ENCODE results near the gene PRR36.

DNA sequence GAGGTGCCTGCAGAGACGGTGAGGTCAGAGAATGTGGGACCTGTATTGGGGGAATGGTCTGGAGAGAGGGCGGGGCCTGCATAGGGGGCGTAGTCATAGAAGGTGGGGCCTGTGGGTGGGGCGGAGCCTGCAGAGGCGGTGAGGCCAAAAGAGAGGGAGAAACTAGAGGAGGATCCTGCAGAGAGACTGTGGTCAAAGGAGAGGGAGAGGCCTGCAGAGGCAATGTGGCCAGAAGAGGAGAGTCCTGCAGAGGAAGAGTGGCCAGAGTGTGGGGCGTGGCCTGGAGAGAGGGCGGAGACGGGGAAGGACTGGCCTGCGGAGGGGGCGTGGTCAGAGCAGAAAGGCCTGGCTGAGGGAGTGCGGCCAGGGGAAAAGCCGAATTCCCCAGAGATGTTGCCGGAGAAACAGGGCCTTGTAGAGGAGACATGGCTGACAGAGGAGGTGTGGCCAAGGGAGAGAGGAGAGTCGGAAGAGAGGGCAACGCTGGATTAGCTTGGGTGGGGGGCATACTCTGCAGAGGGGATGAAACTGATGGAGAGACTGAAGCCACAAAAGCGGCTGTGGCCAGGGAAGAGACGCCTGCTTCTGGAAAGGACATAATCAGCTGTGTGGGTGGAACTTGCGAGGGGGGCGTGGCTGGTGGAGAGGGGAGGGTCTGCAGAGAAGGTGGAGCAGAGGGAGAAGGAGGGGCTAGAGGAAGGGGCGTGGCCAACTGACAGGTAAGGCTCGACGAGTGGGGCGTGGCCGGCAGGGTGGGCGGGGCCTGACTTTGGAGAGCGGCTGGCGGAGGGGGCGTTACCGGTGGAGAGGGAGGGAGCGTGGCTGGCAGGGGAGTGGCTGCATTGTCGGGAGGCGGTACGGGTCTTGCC, 2.5 kb downstream of the PRR36 start:
- TF ChIP-seq, protein P1, sequence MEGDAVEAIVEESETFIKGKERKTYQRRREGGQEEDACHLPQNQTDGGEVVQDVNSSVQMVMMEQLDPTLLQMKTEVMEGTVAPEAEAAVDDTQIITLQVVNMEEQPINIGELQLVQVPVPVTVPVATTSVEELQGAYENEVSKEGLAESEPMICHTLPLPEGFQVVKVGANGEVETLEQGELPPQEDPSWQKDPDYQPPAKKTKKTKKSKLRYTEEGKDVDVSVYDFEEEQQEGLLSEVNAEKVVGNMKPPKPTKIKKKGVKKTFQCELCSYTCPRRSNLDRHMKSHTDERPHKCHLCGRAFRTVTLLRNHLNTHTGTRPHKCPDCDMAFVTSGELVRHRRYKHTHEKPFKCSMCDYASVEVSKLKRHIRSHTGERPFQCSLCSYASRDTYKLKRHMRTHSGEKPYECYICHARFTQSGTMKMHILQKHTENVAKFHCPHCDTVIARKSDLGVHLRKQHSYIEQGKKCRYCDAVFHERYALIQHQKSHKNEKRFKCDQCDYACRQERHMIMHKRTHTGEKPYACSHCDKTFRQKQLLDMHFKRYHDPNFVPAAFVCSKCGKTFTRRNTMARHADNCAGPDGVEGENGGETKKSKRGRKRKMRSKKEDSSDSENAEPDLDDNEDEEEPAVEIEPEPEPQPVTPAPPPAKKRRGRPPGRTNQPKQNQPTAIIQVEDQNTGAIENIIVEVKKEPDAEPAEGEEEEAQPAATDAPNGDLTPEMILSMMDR (IDR thresholded peaks at IDR 0.05), result no peak
- no peak for TF ChIP-seq POLR2A (IDR thresholded peaks at IDR 0.05)
